ENCODE results near the gene SLC25A42. TPM values are rescaled to one million over a fixed set of nuclear protein-coding genes. Genes with fewer than 3 reads are reported as not detected.

SLC25A42 gene
- total and polyA plus RNA-seq, 2 donors (not counting 3 experiments of a cell fraction or from before 2014, with no cell fraction given), result 6.2 to 6.3 TPM

GRCh38 chr19:19061506-19061905, 2.3 kb upstream of the SLC25A42 start:
- no peak overlapping the region for H3K9ac ChIP-seq (replicated peaks; ENCODE audit: extremely low read depth, insufficient read depth, low read length)
- peaks cover 21% of the 10 kb centered on the region for H3K4me1 ChIP-seq (ENCODE audit: control insufficient read depth, extremely low read depth, insufficient read depth, low read length)
- no peak for TF ChIP-seq GATA2 (IDR thresholded peaks at IDR 0.05; ENCODE audit: insufficient read depth, insufficient read length, low read depth, low read length)
- H3K27me3 ChIP-seq (ENCODE audit: control insufficient read depth in 2 of 2, insufficient read depth in 2 of 2, low read length in 2 of 2), result no peaks in the 10 kb centered on the region
- intact Hi-C loops (cut with micrococcal nuclease), result loop anchor here (5.0 kb wide), 1 partner anchor 46 kb away; no protein-coding TSS in a partner anchor
- no peak for FAIRE-seq
- H3K27ac ChIP-seq (ENCODE audit: insufficient read depth, low read depth, low read length), result no peak overlapping the region
- dilution Hi-C loops (cut with MboI; ENCODE audit: extremely low pct_ligation_motif_present, low sequenced_read_pairs), result no loop called here
- no peak overlapping the region for H3K4me3 ChIP-seq (replicated peaks in 1 of 3; ENCODE audit: insufficient read depth in 1 of 3, low read depth in 1 of 3, low read length in 3 of 3)
- H2AFZ ChIP-seq (ENCODE audit: low read depth, low read length), result no peak overlapping the region
- DNase-seq (ENCODE audit: low read depth, low spot score), result no peak
- H3K79me2 ChIP-seq (ENCODE audit: control insufficient read depth, insufficient read depth, low read length), result no peaks in the 10 kb centered on the region
- no peaks in the 10 kb centered on the region for H4K20me1 ChIP-seq (replicated peaks; ENCODE audit: control insufficient read depth, extremely low read depth, insufficient read depth, low read length)
- H3K9me3 ChIP-seq (replicated peaks; ENCODE audit: control insufficient read depth, insufficient read depth, low read length), result no peaks in the 10 kb centered on the region
- ChIA-PET POLR2A (no interaction called here), CTCF (no interaction called here)
- H3K4me2 ChIP-seq (ENCODE audit: insufficient read depth, low read length), result no peak overlapping the region
- no TSS peak for BruUV-seq (replicated peaks)
- no peaks in the 10 kb centered on the region for H3K9me1 ChIP-seq (replicated peaks; ENCODE audit: control insufficient read depth, extremely low read depth, insufficient read depth, low read length)
- H3K36me3 ChIP-seq (ENCODE audit: control insufficient read depth in 2 of 2, extremely low read depth in 1 of 2, insufficient read depth in 2 of 2, low read length in 2 of 2), result peaks cover 3 to 15% of the 10 kb centered on the region in 2 experiments

GRCh38 chr19:19062454-19063182, 1.2 kb upstream of the SLC25A42 start:
- no peaks in the 10 kb centered on the region for H3K79me2 ChIP-seq (ENCODE audit: control insufficient read depth, insufficient read depth, low read length)
- H3K4me2 ChIP-seq (ENCODE audit: insufficient read depth, low read length), result peak overlapping the region; percentile 31
- dilution Hi-C loops (cut with MboI; ENCODE audit: extremely low pct_ligation_motif_present, low sequenced_read_pairs) (no loop called here), intact Hi-C loops (cut with micrococcal nuclease) (loop anchor here (1.0 to 5.0 kb wide), 3 partner anchors 29 to 76 kb away; partner anchors contain the start of genes ARMC6, SUGP2 and TMEM161A)
- H3K9me1 ChIP-seq (replicated peaks; ENCODE audit: control insufficient read depth, extremely low read depth, insufficient read depth, low read length), result no peaks in the 10 kb centered on the region
- TF ChIP-seq POLR2AphosphoS5 (IDR thresholded peaks at IDR 0.05; ENCODE audit: insufficient read depth, low read depth, low read length), result peak; percentile 12
- no peak for TF ChIP-seq POLR2A (IDR thresholded peaks at IDR 0.05; ENCODE audit: low read depth, low read length)
- peak; percentile 53 for TF ChIP-seq JUN (IDR thresholded peaks at IDR 0.05; ENCODE audit: borderline replicate concordance, insufficient read depth, insufficient read length, low read depth)
- no peak for TF ChIP-seq CTCF (IDR thresholded peaks at IDR 0.05; ENCODE audit: extremely low read depth in 1 of 2, insufficient read depth in 1 of 2, low read depth in 1 of 2, low read length in 2 of 2)
- TF ChIP-seq FOS (IDR thresholded peaks at IDR 0.05; ENCODE audit: borderline replicate concordance, insufficient read depth, low read length), result peak; percentile 63
- H3K27me3 ChIP-seq (ENCODE audit: control insufficient read depth in 2 of 2, insufficient read depth in 2 of 2, low read length in 2 of 2), result no peaks in the 10 kb centered on the region
- FAIRE-seq, result no peak
- H2AFZ ChIP-seq (ENCODE audit: low read depth, low read length), result no peak overlapping the region
- H3K9ac ChIP-seq (replicated peaks; ENCODE audit: extremely low read depth, insufficient read depth, low read length), result no peak overlapping the region
- H3K36me3 ChIP-seq (ENCODE audit: control insufficient read depth in 2 of 2, extremely low read depth in 1 of 2, insufficient read depth in 2 of 2, low read length in 2 of 2), result peaks cover 3 to 4% of the 10 kb centered on the region in 2 experiments
- H3K4me3 ChIP-seq (replicated peaks in 1 of 3; ENCODE audit: insufficient read depth in 1 of 3, low read depth in 1 of 3, low read length in 3 of 3), result no peak overlapping the region
- H4K20me1 ChIP-seq (replicated peaks; ENCODE audit: control insufficient read depth, extremely low read depth, insufficient read depth, low read length), result no peaks in the 10 kb centered on the region
- no peak overlapping the region for H3K27ac ChIP-seq (ENCODE audit: insufficient read depth, low read depth, low read length)
- POLR2A ChIA-PET, result interaction anchor here (0.6 kb wide), 1 partner anchor 8 kb away, joined by 3 read pairs; no protein-coding TSS in a partner anchor
- DNase-seq (ENCODE audit: low read depth, low spot score), result peak; percentile 22
- CTCF ChIA-PET, result interaction anchor here (0.6 to 1.5 kb wide), 7 partner anchors 9 to 112 kb away, joined by 3 to 7 read pairs (median 5); no protein-coding TSS in a partner anchor
- no TSS peak for BruUV-seq (replicated peaks)
- H3K9me3 ChIP-seq (replicated peaks; ENCODE audit: control insufficient read depth, insufficient read depth, low read length), result no peaks in the 10 kb centered on the region
- peaks cover 21% of the 10 kb centered on the region for H3K4me1 ChIP-seq (ENCODE audit: control insufficient read depth, extremely low read depth, insufficient read depth, low read length)
